Tongue (tissue), 2 donors: ENCODE measurements around the gene C16orf89. TPM values are rescaled to one million over a fixed set of nuclear protein-coding genes. Genes with fewer than 3 reads are reported as not detected.
A peak's percentile ranks its signal among the peaks of the same experiment; 100 is the strongest.

ENCODE experiments used
- DNase-seq: peaks from one replicate; pipeline ENCODE4 v3.0.0-alpha.2; 2015
- total RNA-seq: library from RNA; depleted of rRNA; stranded (reverse); fragments of >200 nt; gene quantifications from one replicate; pipeline ENCODE4 v1.2.3, GENCODE V29; 2014

The C16orf89 gene
- total RNA-seq, 1 donor from 2014 or later = 5.3 TPM

- DNase-seq = no peak
Observed at GRCh38 chr16:5027575-5028235, 38.1 kb downstream of the C16orf89 start.

GRCh38 chr16:5027086-5027485 is 38.7 kb downstream of the C16orf89 start:
- DNase-seq = no peak

GRCh38 chr16:5026664-5027063 is 39.1 kb downstream of the C16orf89 start:
- no peak for DNase-seq

GRCh38 chr16:5025171-5025632 is 40.6 kb downstream of the C16orf89 start:
- DNase-seq = peak; percentile 29

- DNase-seq = peak; percentile 12
Observed at GRCh38 chr16:5024632-5025031, 41.1 kb downstream of the C16orf89 start.

GRCh38 chr16:5022521-5022920 is 43.2 kb downstream of the C16orf89 start:
- no peak for DNase-seq

- no peak for DNase-seq
Observed at GRCh38 chr16:5020551-5020950, 45.2 kb downstream of the C16orf89 start.

GRCh38 chr16:5019775-5020174 is 46.0 kb downstream of the C16orf89 start:
- no peak for DNase-seq

GRCh38 chr16:5018793-5019192 is 47.0 kb downstream of the C16orf89 start:
- peak; percentile 68 for DNase-seq

GRCh38 chr16:5017678-5017969 is 48.1 kb downstream of the C16orf89 start:
- DNase-seq = no peak

GRCh38 chr16:5016967-5017677 is 48.6 kb downstream of the C16orf89 start:
- DNase-seq = no peak

- DNase-seq = no peak
Observed at GRCh38 chr16:5015887-5016286, 49.9 kb downstream of the C16orf89 start.

- DNase-seq = no peak
Observed at GRCh38 chr16:5015351-5015750, 50.4 kb downstream of the C16orf89 start.

GRCh38 chr16:5012887-5013286 is 52.9 kb downstream of the C16orf89 start:
- no peak for DNase-seq

GRCh38 chr16:5011637-5012036 is 54.1 kb downstream of the C16orf89 start:
- no peak for DNase-seq

GRCh38 chr16:5010576-5011329 is 55.0 kb downstream of the C16orf89 start:
- DNase-seq = no peak

GRCh38 chr16:5008311-5008731 is 57.4 kb downstream of the C16orf89 start:
- DNase-seq = no peak

GRCh38 chr16:5007256-5007655 is 58.5 kb downstream of the C16orf89 start:
- DNase-seq = no peak

GRCh38 chr16:5006348-5007193 is 59.2 kb downstream of the C16orf89 start:
- peak; percentile 44 for DNase-seq

GRCh38 chr16:5005916-5006315 is 59.8 kb downstream of the C16orf89 start:
- no peak for DNase-seq

GRCh38 chr16:5004311-5004710 is 61.4 kb downstream of the C16orf89 start:
- no peak for DNase-seq

GRCh38 chr16:5003828-5004227 is 61.9 kb downstream of the C16orf89 start:
- no peak for DNase-seq
